ENCODE results near the gene UIMC1. TPM values are rescaled to one million over a fixed set of nuclear protein-coding genes. Genes with fewer than 3 reads are reported as not detected.

The UIMC1 gene
- total and polyA plus RNA-seq, 2 of the 13 experiments (the other 11 are each of a cell fraction or from before 2014, with no cell fraction given): 18.9 to 32.7 TPM

DNA sequence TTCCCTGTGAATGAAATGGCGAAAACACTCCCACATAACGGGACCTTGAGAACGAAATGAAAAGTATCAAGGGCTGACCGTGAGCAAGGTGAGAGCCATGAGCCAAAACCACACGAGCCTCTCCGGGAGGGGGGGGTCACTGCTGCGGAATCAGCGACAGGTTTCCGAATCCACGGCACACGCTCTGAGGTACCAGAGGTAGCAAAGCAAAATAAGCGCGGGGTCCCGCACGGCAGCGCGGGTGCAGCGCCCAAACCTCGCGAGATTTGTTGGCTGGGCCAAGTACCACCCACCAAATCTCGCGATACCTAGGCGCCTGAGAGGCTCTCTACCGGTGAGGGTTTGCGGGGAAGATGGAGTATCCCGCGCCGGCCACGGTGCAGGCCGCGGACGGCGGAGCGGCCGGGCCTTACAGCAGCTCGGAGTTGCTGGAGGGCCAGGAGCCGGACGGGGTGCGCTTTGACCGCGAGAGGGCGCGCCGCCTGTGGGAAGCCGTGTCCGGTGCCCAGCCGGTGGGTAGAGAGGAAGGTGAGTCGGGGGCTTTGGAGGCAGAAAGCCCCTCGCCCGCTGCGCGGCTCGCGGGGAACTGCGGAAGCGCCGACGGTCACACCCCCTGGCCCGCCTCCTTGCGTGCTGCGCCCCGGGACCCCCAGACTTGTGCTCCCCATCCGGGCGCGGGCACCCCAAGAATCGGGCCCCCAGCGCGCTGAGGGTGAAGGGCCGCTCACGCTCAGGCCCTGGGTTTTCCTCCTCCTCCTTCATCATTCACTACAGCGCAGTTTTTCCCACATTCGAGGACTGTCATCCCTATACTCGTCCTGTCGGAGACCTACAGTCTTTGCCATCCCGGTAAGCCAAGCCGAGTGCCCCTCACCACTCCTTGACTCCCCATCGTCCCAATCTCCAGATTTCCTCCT, 16.1 kb upstream of the UIMC1 start, which contains the start of gene ZNF346 (continued):
- TF ChIP-seq ZBTB42 (CRISPR knock-in tag; IDR thresholded peaks at IDR 0.05) (no peak), ZBTB21 (CRISPR knock-in tag; IDR thresholded peaks at IDR 0.05) (no peak), YEATS2 (CRISPR knock-in tag; IDR thresholded peaks at IDR 0.05; ENCODE audit: borderline replicate concordance) (peak; percentile 71), ZNF205 (CRISPR knock-in tag; IDR thresholded peaks at IDR 0.05) (no peak), ZNF138 (CRISPR knock-in tag; IDR thresholded peaks at IDR 0.05; ENCODE audit: low read depth) (0 out of 2 replicates have a peak, but pooled peaks have one; percentile 9), ZNF616 (CRISPR knock-in tag; IDR thresholded peaks at IDR 0.05; ENCODE audit: low read depth) (no peak), ZNF761 (CRISPR knock-in tag; conservative IDR thresholded peaks at IDR 0.05) (peak; percentile 37; the same call in 1 of the 2 replicates), KAT7 (CRISPR knock-in tag; IDR thresholded peaks at IDR 0.05; ENCODE audit: borderline replicate concordance) (peak; percentile 82; the same call in 1 of the 2 replicates), TRIM24 (CRISPR knock-in tag; IDR thresholded peaks at IDR 0.05) (no peak), ZNF7 (CRISPR knock-in tag; IDR thresholded peaks at IDR 0.05) (no peak), FIP1L1 (IDR thresholded peaks at IDR 0.05; ENCODE audit: borderline replicate concordance, insufficient read depth, low read depth, low read length) (no peak), PCBP1 (IDR thresholded peaks at IDR 0.05; ENCODE audit: borderline replicate concordance, low read depth, low read length) (0 out of 2 replicates have a peak, but pooled peaks have one; percentile 48), ZBTB38 (CRISPR knock-in tag; IDR thresholded peaks at IDR 0.05) (no peak), ZNF629 (CRISPR knock-in tag; conservative IDR thresholded peaks at IDR 0.05) (0 out of 2 replicates have a peak, but pooled peaks have one; percentile 13)
- TF ChIP-seq, protein P1, sequence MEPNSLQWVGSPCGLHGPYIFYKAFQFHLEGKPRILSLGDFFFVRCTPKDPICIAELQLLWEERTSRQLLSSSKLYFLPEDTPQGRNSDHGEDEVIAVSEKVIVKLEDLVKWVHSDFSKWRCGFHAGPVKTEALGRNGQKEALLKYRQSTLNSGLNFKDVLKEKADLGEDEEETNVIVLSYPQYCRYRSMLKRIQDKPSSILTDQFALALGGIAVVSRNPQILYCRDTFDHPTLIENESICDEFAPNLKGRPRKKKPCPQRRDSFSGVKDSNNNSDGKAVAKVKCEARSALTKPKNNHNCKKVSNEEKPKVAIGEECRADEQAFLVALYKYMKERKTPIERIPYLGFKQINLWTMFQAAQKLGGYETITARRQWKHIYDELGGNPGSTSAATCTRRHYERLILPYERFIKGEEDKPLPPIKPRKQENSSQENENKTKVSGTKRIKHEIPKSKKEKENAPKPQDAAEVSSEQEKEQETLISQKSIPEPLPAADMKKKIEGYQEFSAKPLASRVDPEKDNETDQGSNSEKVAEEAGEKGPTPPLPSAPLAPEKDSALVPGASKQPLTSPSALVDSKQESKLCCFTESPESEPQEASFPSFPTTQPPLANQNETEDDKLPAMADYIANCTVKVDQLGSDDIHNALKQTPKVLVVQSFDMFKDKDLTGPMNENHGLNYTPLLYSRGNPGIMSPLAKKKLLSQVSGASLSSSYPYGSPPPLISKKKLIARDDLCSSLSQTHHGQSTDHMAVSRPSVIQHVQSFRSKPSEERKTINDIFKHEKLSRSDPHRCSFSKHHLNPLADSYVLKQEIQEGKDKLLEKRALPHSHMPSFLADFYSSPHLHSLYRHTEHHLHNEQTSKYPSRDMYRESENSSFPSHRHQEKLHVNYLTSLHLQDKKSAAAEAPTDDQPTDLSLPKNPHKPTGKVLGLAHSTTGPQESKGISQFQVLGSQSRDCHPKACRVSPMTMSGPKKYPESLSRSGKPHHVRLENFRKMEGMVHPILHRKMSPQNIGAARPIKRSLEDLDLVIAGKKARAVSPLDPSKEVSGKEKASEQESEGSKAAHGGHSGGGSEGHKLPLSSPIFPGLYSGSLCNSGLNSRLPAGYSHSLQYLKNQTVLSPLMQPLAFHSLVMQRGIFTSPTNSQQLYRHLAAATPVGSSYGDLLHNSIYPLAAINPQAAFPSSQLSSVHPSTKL (CRISPR knock-in tag; IDR thresholded peaks at IDR 0.05): no peak; the same call in 1 of the 2 replicates
- TF ChIP-seq, protein P2, sequence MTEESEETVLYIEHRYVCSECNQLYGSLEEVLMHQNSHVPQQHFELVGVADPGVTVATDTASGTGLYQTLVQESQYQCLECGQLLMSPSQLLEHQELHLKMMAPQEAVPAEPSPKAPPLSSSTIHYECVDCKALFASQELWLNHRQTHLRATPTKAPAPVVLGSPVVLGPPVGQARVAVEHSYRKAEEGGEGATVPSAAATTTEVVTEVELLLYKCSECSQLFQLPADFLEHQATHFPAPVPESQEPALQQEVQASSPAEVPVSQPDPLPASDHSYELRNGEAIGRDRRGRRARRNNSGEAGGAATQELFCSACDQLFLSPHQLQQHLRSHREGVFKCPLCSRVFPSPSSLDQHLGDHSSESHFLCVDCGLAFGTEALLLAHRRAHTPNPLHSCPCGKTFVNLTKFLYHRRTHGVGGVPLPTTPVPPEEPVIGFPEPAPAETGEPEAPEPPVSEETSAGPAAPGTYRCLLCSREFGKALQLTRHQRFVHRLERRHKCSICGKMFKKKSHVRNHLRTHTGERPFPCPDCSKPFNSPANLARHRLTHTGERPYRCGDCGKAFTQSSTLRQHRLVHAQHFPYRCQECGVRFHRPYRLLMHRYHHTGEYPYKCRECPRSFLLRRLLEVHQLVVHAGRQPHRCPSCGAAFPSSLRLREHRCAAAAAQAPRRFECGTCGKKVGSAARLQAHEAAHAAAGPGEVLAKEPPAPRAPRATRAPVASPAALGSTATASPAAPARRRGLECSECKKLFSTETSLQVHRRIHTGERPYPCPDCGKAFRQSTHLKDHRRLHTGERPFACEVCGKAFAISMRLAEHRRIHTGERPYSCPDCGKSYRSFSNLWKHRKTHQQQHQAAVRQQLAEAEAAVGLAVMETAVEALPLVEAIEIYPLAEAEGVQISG (CRISPR knock-in tag; IDR thresholded peaks at IDR 0.05): peak; percentile 70
- TF ChIP-seq, protein P3, sequence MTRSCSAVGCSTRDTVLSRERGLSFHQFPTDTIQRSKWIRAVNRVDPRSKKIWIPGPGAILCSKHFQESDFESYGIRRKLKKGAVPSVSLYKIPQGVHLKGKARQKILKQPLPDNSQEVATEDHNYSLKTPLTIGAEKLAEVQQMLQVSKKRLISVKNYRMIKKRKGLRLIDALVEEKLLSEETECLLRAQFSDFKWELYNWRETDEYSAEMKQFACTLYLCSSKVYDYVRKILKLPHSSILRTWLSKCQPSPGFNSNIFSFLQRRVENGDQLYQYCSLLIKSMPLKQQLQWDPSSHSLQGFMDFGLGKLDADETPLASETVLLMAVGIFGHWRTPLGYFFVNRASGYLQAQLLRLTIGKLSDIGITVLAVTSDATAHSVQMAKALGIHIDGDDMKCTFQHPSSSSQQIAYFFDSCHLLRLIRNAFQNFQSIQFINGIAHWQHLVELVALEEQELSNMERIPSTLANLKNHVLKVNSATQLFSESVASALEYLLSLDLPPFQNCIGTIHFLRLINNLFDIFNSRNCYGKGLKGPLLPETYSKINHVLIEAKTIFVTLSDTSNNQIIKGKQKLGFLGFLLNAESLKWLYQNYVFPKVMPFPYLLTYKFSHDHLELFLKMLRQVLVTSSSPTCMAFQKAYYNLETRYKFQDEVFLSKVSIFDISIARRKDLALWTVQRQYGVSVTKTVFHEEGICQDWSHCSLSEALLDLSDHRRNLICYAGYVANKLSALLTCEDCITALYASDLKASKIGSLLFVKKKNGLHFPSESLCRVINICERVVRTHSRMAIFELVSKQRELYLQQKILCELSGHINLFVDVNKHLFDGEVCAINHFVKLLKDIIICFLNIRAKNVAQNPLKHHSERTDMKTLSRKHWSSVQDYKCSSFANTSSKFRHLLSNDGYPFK (CRISPR knock-in tag; IDR thresholded peaks at IDR 0.05; ENCODE audit: borderline replicate concordance): no peak; the same call in 1 of the 2 replicates
- TF ChIP-seq, protein P4, sequence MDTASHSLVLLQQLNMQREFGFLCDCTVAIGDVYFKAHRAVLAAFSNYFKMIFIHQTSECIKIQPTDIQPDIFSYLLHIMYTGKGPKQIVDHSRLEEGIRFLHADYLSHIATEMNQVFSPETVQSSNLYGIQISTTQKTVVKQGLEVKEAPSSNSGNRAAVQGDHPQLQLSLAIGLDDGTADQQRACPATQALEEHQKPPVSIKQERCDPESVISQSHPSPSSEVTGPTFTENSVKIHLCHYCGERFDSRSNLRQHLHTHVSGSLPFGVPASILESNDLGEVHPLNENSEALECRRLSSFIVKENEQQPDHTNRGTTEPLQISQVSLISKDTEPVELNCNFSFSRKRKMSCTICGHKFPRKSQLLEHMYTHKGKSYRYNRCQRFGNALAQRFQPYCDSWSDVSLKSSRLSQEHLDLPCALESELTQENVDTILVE (CRISPR knock-in tag; IDR thresholded peaks at IDR 0.05): peak; percentile 86; the same call in 1 of the 2 replicates
